Lower lobe of right lung (tissue), 2 donors: ENCODE measurements around the gene TTLL12. TPM values are rescaled to one million over a fixed set of nuclear protein-coding genes. Genes with fewer than 3 reads are reported as not detected.

Source experiments
- ATAC-seq, 2 donors: fragments of 200-7000 bp; cut with Tn5 transposase; one replicate each; pipeline ENCODE4 v1.9.1; 2020 to 2022; ENCODE audit warnings: mild to moderate bottlenecking in 2 of 2, moderate library complexity in 2 of 2
- DNase-seq: peaks from one replicate; pipeline ENCODE4 v3.0.0-alpha.2; 2020
- H3K27ac ChIP-seq: fragments of 200-600 bp; one replicate; pipeline ENCODE4 v1.8.0; 2022
- H3K27me3 ChIP-seq: fragments of 200-600 bp; one replicate; pipeline ENCODE4 v1.8.0; 2022; ENCODE audit warnings: low read depth
- H3K36me3 ChIP-seq: fragments of 200-600 bp; one replicate; pipeline ENCODE4 v1.8.0; 2022; ENCODE audit warnings: mild to moderate bottlenecking
- H3K4me1 ChIP-seq: fragments of 200-600 bp; one replicate; pipeline ENCODE4 v1.8.0; 2022
- H3K4me3 ChIP-seq: fragments of 200-600 bp; one replicate; pipeline ENCODE4 v1.8.0; 2022; ENCODE audit warnings: mild to moderate bottlenecking
- H3K9me3 ChIP-seq: fragments of 200-600 bp; one replicate; pipeline ENCODE4 v1.8.0; 2022
- CTCF ChIP-seq: fragments of 200-600 bp; IDR thresholded peaks from one replicate; pipeline ENCODE4 v1.8.0; 2022; ENCODE audit warnings: antibody characterized with exemption, mild to moderate bottlenecking
- intact Hi-C: fragments of 100-400 bp; cut with DNase I; formaldehyde crosslinking; loops from one replicate; pipeline ENCODE4 v1.11.0; 2022
- total RNA-seq: library from RNA; stranded (reverse); fragmentation: NEBNext Ultra II Directional; extraction: Animal tissue kit (Norgen Biotek cat#: 25700); gene quantifications from one replicate; pipeline ENCODE4 v1.2.1, GENCODE V29; 2021
- donor health status: DM: no; HTN: yes; CAD: no; lungs with severe emphysema.

TTLL12 gene
- total RNA-seq, 1 donor from 2014 or later, result 21.6 TPM

- intact Hi-C loops, result no loop called here
- TF ChIP-seq CTCF, result no peak
- peak; percentile 34 for DNase-seq
- ATAC-seq, result no peak
- Histone ChIP-seq H3K36me3 (no peaks in the 10 kb centered on the region), H3K27ac (no peak overlapping the region), H3K9me3 (no peaks in the 10 kb centered on the region), H3K4me1 (no peaks in the 10 kb centered on the region), H3K4me3 (no peak overlapping the region), H3K27me3 (no peaks in the 10 kb centered on the region)
Measured at GRCh38 chr22:43206509-43207161, 19.7 kb upstream of the TTLL12 start.

- Histone ChIP-seq H3K4me3 (no peak overlapping the region), H3K27me3 (no peaks in the 10 kb centered on the region), H3K4me1 (no peaks in the 10 kb centered on the region), H3K27ac (no peak overlapping the region), H3K9me3 (no peaks in the 10 kb centered on the region), H3K36me3 (no peaks in the 10 kb centered on the region)
- TF ChIP-seq CTCF, result no peak
- DNase-seq (no peak), ATAC-seq (no peak)
- intact Hi-C loops, result no loop called here
Measured at GRCh38 chr22:43205748-43206508, 19.0 kb upstream of the TTLL12 start.

GRCh38 chr22:43205261-43205691 is 18.3 kb upstream of the TTLL12 start:
- DNase-seq (peak; percentile 39), ATAC-seq (no peak)
- Histone ChIP-seq H3K36me3 (no peaks in the 10 kb centered on the region), H3K4me1 (no peaks in the 10 kb centered on the region), H3K9me3 (no peaks in the 10 kb centered on the region), H3K27ac (no peak overlapping the region), H3K4me3 (no peak overlapping the region), H3K27me3 (no peaks in the 10 kb centered on the region)
- intact Hi-C loops, result no loop called here
- no peak for TF ChIP-seq CTCF

- H3K9me3 ChIP-seq, result no peaks in the 10 kb centered on the region
Measured at GRCh38 chr22:43203471-43203981, 16.6 kb upstream of the TTLL12 start.

More at GRCh38 chr22:43203471-43203981, 16.6 kb upstream of the TTLL12 start:
- Histone ChIP-seq H3K36me3 (no peaks in the 10 kb centered on the region), H3K4me3 (no peak overlapping the region), H3K4me1 (no peaks in the 10 kb centered on the region), H3K27ac (no peak overlapping the region), H3K27me3 (no peaks in the 10 kb centered on the region)
- intact Hi-C loops, result no loop called here
- ATAC-seq, result no peak
- no peak for TF ChIP-seq CTCF
- DNase-seq, result no peak
